Motor neuron (in vitro differentiated cells): ENCODE data around the gene NALCN. TPM values are rescaled to one million over a fixed set of nuclear protein-coding genes. Genes with fewer than 3 reads are reported as not detected.

ENCODE experiments used
- ATAC-seq, 8 experiments: fragments of 200-7000 bp; cut with Tn5 transposase; replicated peaks in 6 of 8; 2 replicates each; pipeline ENCODE4 v1.8.0; 2021; ENCODE audit warnings: mild to moderate bottlenecking in 8 of 8, moderate library complexity in 8 of 8
- H3K27ac ChIP-seq, 2 donors: fragments of 250-450 bp; sonication (Bioruptor Pico); 2 replicates each; pipeline ENCODE4 v1.9.0; 2021; ENCODE audit warnings: antibody characterized with exemption in 2 of 2, mild to moderate bottlenecking in 2 of 2, moderate library complexity in 1 of 2
- H3K4me1 ChIP-seq, 2 donors: fragments of 250-450 bp; sonication (Bioruptor Pico); replicated peaks in 1 of 2; 2 replicates each; pipeline ENCODE4 v1.6.1; 2021; ENCODE audit warnings: antibody characterized with exemption in 2 of 2, mild to moderate bottlenecking in 2 of 2, moderate library complexity in 1 of 2
- H3K4me3 ChIP-seq, 5 donors: fragments of 250-450 bp; sonication (Bioruptor Pico); 2 replicates each; pipeline ENCODE4 v1.9.0; 2021; ENCODE audit warnings: antibody characterized with exemption in 5 of 5, mild to moderate bottlenecking in 5 of 5, moderate library complexity in 4 of 5
- WGBS, 10 experiments: fragments of 450-650 bp; shearing (Covaris generic); methylation state at CpG; one replicate each; pipeline ENCODE4 v1.0.0; 2022; 5-methylcytosine and 5-hydroxymethylcytosine counted together
- in situ Hi-C, 9 experiments: fragments of 400-800 bp; cut with MboI; loops; one replicate each; pipeline ENCODE4 v1.15.0; 2021; ENCODE audit warnings: low sequenced_read_pairs in 9 of 9, low pct_unique_long_range_greater_than_20kb in 2 of 9; ENCODE audit not compliant: unreplicated experiment in 9 of 9
- total RNA-seq, 8 experiments: library from RNA; unstranded; fragments of 300-600 nt; gene quantifications; 2 replicates each; pipeline versions ENCODE4 v1.2.3 to v1.2.4, GENCODE V29; 2022

Gene NALCN
- total RNA-seq, 8 experiments from 2014 or later, result 0.40 to 21.3 (median 3.0) TPM

GRCh38 chr13:101238555-101238954, 177.8 kb downstream of the NALCN start:
- H3K4me1 ChIP-seq, result peaks cover 2 to 3% of the 10 kb centered on the region in 2 donors
- peak in 5 of 8 experiments; percentile 28 to 65 (median 49) for ATAC-seq
- in situ Hi-C loops, result no loop called here
- no peak overlapping the region for H3K27ac ChIP-seq
- no peak overlapping the region for H3K4me3 ChIP-seq

GRCh38 chr13:101231751-101232428, 184.4 kb downstream of the NALCN start:
- Histone ChIP-seq H3K4me3 (no peak overlapping the region), H3K27ac (no peak overlapping the region), H3K4me1 (no peaks in the 10 kb centered on the region)
- WGBS, 10 experiments, result 23 to 100% (median 62%) methylated on average over 2 to 5 of the region's 5 CpGs
- in situ Hi-C loops, result no loop called here
- ATAC-seq, result peak in 1 of 8 experiments; percentile 24

- WGBS, 10 experiments, result 56 to 94% (median 75%) methylated on average over 3 to 6 of the region's 6 CpGs; no CpG with 5 or more reads in 1 of the 10 experiments
- in situ Hi-C loops, result no loop called here
- no peak for ATAC-seq
Observed at GRCh38 chr13:101230271-101230890, 185.9 kb downstream of the NALCN start.

GRCh38 chr13:101219609-101220265, 196.6 kb downstream of the NALCN start:
- WGBS, 10 experiments, result 34 to 100% (median 82%) methylated on average over 1 to 2 of the region's 2 CpGs; no CpG with 5 or more reads in 2 of the 10 experiments
- no peak overlapping the region for H3K27ac ChIP-seq
- no peak overlapping the region for H3K4me3 ChIP-seq
- in situ Hi-C loops, result no loop called here
- peaks cover 0 to 3% of the 10 kb centered on the region in 2 donors for H3K4me1 ChIP-seq
- no peak for ATAC-seq

More at GRCh38 chr13:101230271-101230890, 185.9 kb downstream of the NALCN start:
- Histone ChIP-seq H3K4me3 (no peak overlapping the region), H3K4me1 (no peaks in the 10 kb centered on the region), H3K27ac (no peak overlapping the region)

- peaks cover 0 to 3% of the 10 kb centered on the region in 2 donors for H3K4me1 ChIP-seq
- no peak overlapping the region for H3K4me3 ChIP-seq
- WGBS, 10 experiments, result 0 to 86% (median 63%) methylated on average over 1 to 2 of the region's 2 CpGs; no CpG with 5 or more reads in 2 of the 10 experiments
- in situ Hi-C loops, result no loop called here
- ATAC-seq, result no peak
- no peak overlapping the region for H3K27ac ChIP-seq
Observed at GRCh38 chr13:101218484-101218883, 197.8 kb downstream of the NALCN start.

- in situ Hi-C loops, result no loop called here
- no peak for ATAC-seq
- Histone ChIP-seq H3K27ac (no peak overlapping the region), H3K4me3 (no peak overlapping the region), H3K4me1 (peaks cover 0 to 3% of the 10 kb centered on the region in 2 donors)
Observed at GRCh38 chr13:101217086-101217485, 199.2 kb downstream of the NALCN start.

GRCh38 chr13:101211261-101211660, 205.0 kb downstream of the NALCN start:
- ATAC-seq, result peak in 1 of 8 experiments; percentile 15
- Histone ChIP-seq H3K27ac (no peak overlapping the region), H3K4me3 (no peak overlapping the region), H3K4me1 (no peaks in the 10 kb centered on the region)
- in situ Hi-C loops, result no loop called here

- Histone ChIP-seq H3K4me1 (no peaks in the 10 kb centered on the region), H3K27ac (no peak overlapping the region), H3K4me3 (no peak overlapping the region)
- in situ Hi-C loops, result no loop called here
- ATAC-seq, result no peak
- 57 to 94% (median 83%) methylated on average over 1 to 3 of the region's 3 CpGs for WGBS, 10 experiments
Observed at GRCh38 chr13:101210774-101211173, 205.5 kb downstream of the NALCN start.

- H3K4me1 ChIP-seq, result no peaks in the 10 kb centered on the region
- WGBS, 10 experiments, result 52 to 100% (median 87%) methylated on average over 2 to 4 of the region's 4 CpGs; no CpG with 5 or more reads in 1 of the 10 experiments
- ATAC-seq, result no peak
- H3K27ac ChIP-seq, result no peak overlapping the region
- H3K4me3 ChIP-seq, result no peak overlapping the region
- in situ Hi-C loops, result no loop called here
Observed at GRCh38 chr13:101209206-101209893, 207.0 kb downstream of the NALCN start.

GRCh38 chr13:101205408-101205807, 210.9 kb downstream of the NALCN start:
- Histone ChIP-seq H3K27ac (no peak overlapping the region), H3K4me1 (no peaks in the 10 kb centered on the region), H3K4me3 (no peak overlapping the region)
- no peak for ATAC-seq
- in situ Hi-C loops, result no loop called here
- 18 to 100% (median 82%) methylated on average over 1 to 2 of the region's 2 CpGs; no CpG with 5 or more reads in 1 of the 10 experiments for WGBS, 10 experiments

- 13 to 73% (median 57%) methylated on average over 1 of the region's 1 CpG; no CpG with 5 or more reads in 1 of the 10 experiments for WGBS, 10 experiments
- Histone ChIP-seq H3K4me1 (no peaks in the 10 kb centered on the region), H3K4me3 (no peak overlapping the region), H3K27ac (no peak overlapping the region)
- in situ Hi-C loops, result no loop called here
- ATAC-seq, result no peak
Observed at GRCh38 chr13:101204270-101205020, 211.9 kb downstream of the NALCN start.

- Histone ChIP-seq H3K4me3 (no peak overlapping the region), H3K4me1 (no peaks in the 10 kb centered on the region), H3K27ac (no peak overlapping the region)
- WGBS, 10 experiments, result 57 to 100% (median 81%) methylated on average over 3 to 6 of the region's 6 CpGs; no CpG with 5 or more reads in 2 of the 10 experiments
- in situ Hi-C loops, result no loop called here
- ATAC-seq, result no peak
Observed at GRCh38 chr13:101202590-101202989, 213.7 kb downstream of the NALCN start.
